ENCODE results near the gene KRTAP10-8. TPM values are rescaled to one million over a fixed set of nuclear protein-coding genes. Genes with fewer than 3 reads are reported as not detected.
A peak's percentile ranks its signal among the peaks of the same experiment; 100 is the strongest.

The KRTAP10-8 gene
- total RNA-seq, 4 donors from 2014 or later, result 1.3 to 7.2 TPM; not detected in 2

- H3K27ac ChIP-seq, result no peak overlapping the region
- H3K36me3 ChIP-seq, result no peaks in the 10 kb centered on the region
- 80% methylated on average over 10 of the region's 20 CpGs for WGBS
- H3K9me3 ChIP-seq, result peaks cover 8% of the 10 kb centered on the region
- H3K4me3 ChIP-seq, result no peak overlapping the region
- no peaks in the 10 kb centered on the region for H3K4me1 ChIP-seq
- H3K27me3 ChIP-seq, result peaks cover 38% of the 10 kb centered on the region
- TF ChIP-seq EP300 (IDR thresholded peaks at IDR 0.05), result no peak
- TF ChIP-seq POLR2AphosphoS5 (IDR thresholded peaks at IDR 0.05), result no peak
- DNase-seq (ENCODE audit: low spot score in 2 of 2), result no peak
These were observed 2.3 kb downstream of the KRTAP10-8 start for GRCh38 chr21:44614161-44614631.

- Histone ChIP-seq H3K27me3 (peaks cover 38% of the 10 kb centered on the region), H3K36me3 (no peaks in the 10 kb centered on the region), H3K4me3 (no peak overlapping the region), H3K4me1 (no peaks in the 10 kb centered on the region), H3K27ac (no peak overlapping the region), H3K9me3 (peaks cover 6% of the 10 kb centered on the region)
- peak in 1 of 2 donors; percentile 70 for DNase-seq (ENCODE audit: low spot score in 2 of 2)
- TF ChIP-seq EP300 (IDR thresholded peaks at IDR 0.05), result no peak
- TF ChIP-seq POLR2AphosphoS5 (IDR thresholded peaks at IDR 0.05), result no peak
- TF ChIP-seq POLR2A (IDR thresholded peaks at IDR 0.05), result no peak
- TF ChIP-seq CTCF (IDR thresholded peaks at IDR 0.05), result no peak
- WGBS, result 89% methylated on average over 28 of the region's 28 CpGs
These were observed 3.1 kb downstream of the KRTAP10-8 start for GRCh38 chr21:44614961-44615391.

GRCh38 chr21:44615466-44615865, 3.6 kb downstream of the KRTAP10-8 start:
- no peak overlapping the region for H3K27ac ChIP-seq
- peaks cover 38% of the 10 kb centered on the region for H3K27me3 ChIP-seq
- no peaks in the 10 kb centered on the region for H3K4me1 ChIP-seq
- TF ChIP-seq POLR2AphosphoS5 (IDR thresholded peaks at IDR 0.05) (no peak), EP300 (IDR thresholded peaks at IDR 0.05) (no peak), POLR2A (IDR thresholded peaks at IDR 0.05) (no peak), CTCF (IDR thresholded peaks at IDR 0.05) (no peak)
- no peak overlapping the region for H3K4me3 ChIP-seq
- no peak for DNase-seq (ENCODE audit: low spot score in 2 of 2)
- WGBS, result 85% methylated on average over 8 of the region's 8 CpGs
- peaks cover 7% of the 10 kb centered on the region for H3K9me3 ChIP-seq
- H3K36me3 ChIP-seq, result no peaks in the 10 kb centered on the region

- Histone ChIP-seq H3K4me3 (no peak overlapping the region), H3K27ac (no peak overlapping the region), H3K9me3 (peaks cover 7% of the 10 kb centered on the region), H3K27me3 (peaks cover 38% of the 10 kb centered on the region), H3K4me1 (no peaks in the 10 kb centered on the region), H3K36me3 (no peaks in the 10 kb centered on the region)
- no peak for DNase-seq (ENCODE audit: low spot score in 2 of 2)
- TF ChIP-seq POLR2A (IDR thresholded peaks at IDR 0.05) (no peak), CTCF (IDR thresholded peaks at IDR 0.05) (no peak), EP300 (IDR thresholded peaks at IDR 0.05) (no peak), POLR2AphosphoS5 (IDR thresholded peaks at IDR 0.05) (no peak)
- 56% methylated on average over 9 of the region's 17 CpGs for WGBS
These were observed 4.2 kb downstream of the KRTAP10-8 start for GRCh38 chr21:44615911-44616590.

- Histone ChIP-seq H3K27ac (no peak overlapping the region), H3K36me3 (no peaks in the 10 kb centered on the region), H3K9me3 (peaks cover 7% of the 10 kb centered on the region), H3K4me1 (no peaks in the 10 kb centered on the region), H3K4me3 (no peak overlapping the region), H3K27me3 (peaks cover 38% of the 10 kb centered on the region)
- no peak for TF ChIP-seq POLR2A (IDR thresholded peaks at IDR 0.05)
- no peak for TF ChIP-seq CTCF (IDR thresholded peaks at IDR 0.05)
- no peak for TF ChIP-seq EP300 (IDR thresholded peaks at IDR 0.05)
- no peak for TF ChIP-seq POLR2AphosphoS5 (IDR thresholded peaks at IDR 0.05)
- WGBS, result 67% methylated on average over 8 of the region's 16 CpGs
- DNase-seq (ENCODE audit: low spot score in 2 of 2), result no peak
These were observed 4.7 kb downstream of the KRTAP10-8 start for GRCh38 chr21:44616591-44616926.
